ENCODE data around the gene NF2. TPM values are rescaled to one million over a fixed set of nuclear protein-coding genes. Genes with fewer than 3 reads are reported as not detected.
A peak's percentile ranks its signal among the peaks of the same experiment; 100 is the strongest.

The NF2 gene
- total and polyA plus RNA-seq, 7 donors = 12.8 to 59.7 (median 43.2) TPM

DNA sequence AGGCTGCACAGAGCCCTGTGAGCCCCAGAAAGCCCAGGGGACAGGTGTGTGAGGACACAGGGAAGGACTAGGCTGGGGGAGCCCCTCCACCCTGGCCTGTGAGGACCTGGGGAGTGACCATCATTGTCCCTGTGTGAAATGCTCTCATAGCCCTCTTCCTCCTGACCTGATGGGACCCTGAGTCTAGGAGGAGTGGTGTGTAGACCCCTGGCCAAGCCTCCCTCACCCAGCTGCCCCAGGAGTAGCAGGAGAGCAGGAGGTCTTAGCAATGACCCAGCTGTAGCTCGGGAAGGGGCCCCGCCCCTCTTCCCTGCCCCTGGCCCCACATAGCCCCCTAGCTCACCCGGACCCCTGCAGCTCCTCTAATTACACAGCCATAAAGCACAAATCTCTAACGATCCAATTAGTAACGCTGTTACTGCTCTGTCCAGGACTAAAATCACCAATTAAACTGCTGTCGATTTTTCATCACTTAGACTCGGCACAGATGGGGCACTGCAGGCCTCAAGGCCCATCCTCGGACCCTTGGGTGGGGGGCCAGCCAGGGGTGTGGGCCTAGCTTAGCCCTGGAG lies 109.8 kb downstream of the NF2 start:
- DNase-seq (no peak), ATAC-seq (no peak)
- Histone ChIP-seq H3K9me3 (no peaks in the 10 kb centered on the region), H3K4me3 (no peak overlapping the region), H3K36me3 (ENCODE audit: insufficient read depth in 1 of 2, low read depth in 1 of 2) (no peaks in the 10 kb centered on the region), H3K4me1 (peaks cover 5% of the 10 kb centered on the region), H3K27me3 (ENCODE audit: insufficient read depth in 3 of 3, low read length in 2 of 3) (peaks cover 0 to 5% (median 3%) of the 10 kb centered on the region in 3 donors), H3K27ac (no peak overlapping the region)
- WGBS, 3 donors = 49 to 59% (median 52%) methylated on average over 8 of the region's 8 CpGs
- no peak for TF ChIP-seq CTCF (IDR thresholded peaks at IDR 0.05)
- intact Hi-C loops (cut with DNase I) = no loop called here

- Histone ChIP-seq H3K4me3 (no peak overlapping the region), H3K36me3 (ENCODE audit: insufficient read depth in 1 of 2, low read depth in 1 of 2) (no peaks in the 10 kb centered on the region), H3K9me3 (no peaks in the 10 kb centered on the region), H3K4me1 (peaks cover 5% of the 10 kb centered on the region), H3K27ac (no peak overlapping the region), H3K27me3 (ENCODE audit: insufficient read depth in 3 of 3, low read length in 2 of 3) (peaks cover 0 to 15% (median 6%) of the 10 kb centered on the region in 3 donors)
- TF ChIP-seq CTCF (IDR thresholded peaks at IDR 0.05) = no peak
- DNase-seq = no peak
- WGBS, 3 donors = 44 to 50% (median 48%) methylated on average over 13 of the region's 13 CpGs
- ATAC-seq = no peak
- intact Hi-C loops (cut with DNase I) = no loop called here
Measured at GRCh38 chr22:29715240-29715639, 111.8 kb downstream of the NF2 start.

- Histone ChIP-seq H3K4me3 (no peak overlapping the region), H3K9me3 (no peaks in the 10 kb centered on the region), H3K36me3 (ENCODE audit: insufficient read depth in 1 of 2, low read depth in 1 of 2) (no peaks in the 10 kb centered on the region), H3K27me3 (ENCODE audit: insufficient read depth in 3 of 3, low read length in 2 of 3) (peaks cover 0 to 20% (median 8%) of the 10 kb centered on the region in 3 donors), H3K4me1 (peaks cover 5% of the 10 kb centered on the region), H3K27ac (no peak overlapping the region)
- 35 to 48% (median 36%) methylated on average over 5 of the region's 5 CpGs for WGBS, 3 donors
- no peak for TF ChIP-seq CTCF (IDR thresholded peaks at IDR 0.05)
- DNase-seq (no peak), ATAC-seq (no peak)
- intact Hi-C loops (cut with DNase I) = no loop called here
Measured at GRCh38 chr22:29715705-29716104, 112.3 kb downstream of the NF2 start.

DNA sequence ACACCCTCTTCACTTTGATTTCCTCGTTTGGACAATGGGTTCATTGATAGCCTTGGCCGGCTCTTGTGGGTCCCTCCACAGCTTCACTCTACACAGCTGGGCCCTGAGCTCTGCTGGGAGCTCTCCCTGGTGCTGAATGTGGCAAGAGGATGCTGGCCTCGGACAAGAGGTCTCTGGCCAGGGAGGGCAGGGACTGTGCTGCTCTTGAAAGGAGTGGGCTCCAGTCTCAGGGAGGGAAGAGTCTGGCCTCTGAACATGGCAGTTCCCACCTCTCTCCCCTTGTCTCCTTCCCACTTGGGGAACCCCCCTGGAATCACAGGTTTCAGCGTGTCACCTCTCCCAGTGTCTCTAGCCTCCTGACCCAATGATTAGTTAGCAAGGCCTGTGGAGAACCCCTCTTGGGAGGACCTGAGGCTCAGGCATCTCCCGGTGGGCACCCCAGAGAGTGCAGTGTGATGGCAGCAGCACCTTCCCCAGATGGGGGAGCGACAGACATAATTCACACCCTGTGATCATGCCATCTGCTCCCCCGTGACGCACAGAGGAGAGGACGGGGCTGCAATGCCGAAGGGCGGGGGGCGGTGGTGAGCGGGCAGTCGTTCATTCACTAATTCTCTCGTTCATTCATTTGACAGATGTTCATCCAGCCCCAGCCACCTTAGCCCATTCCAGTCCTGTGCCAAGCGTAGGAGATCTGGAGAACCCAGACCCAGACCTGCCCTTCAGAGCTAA lies 113.5 kb downstream of the NF2 start:
- Histone ChIP-seq H3K36me3 (ENCODE audit: insufficient read depth in 1 of 2, low read depth in 1 of 2) (no peaks in the 10 kb centered on the region), H3K4me3 (no peak overlapping the region), H3K27me3 (ENCODE audit: insufficient read depth in 3 of 3, low read length in 2 of 3) (peaks cover 0 to 23% (median 10%) of the 10 kb centered on the region in 3 donors), H3K27ac (no peak overlapping the region), H3K9me3 (no peaks in the 10 kb centered on the region), H3K4me1 (no peaks in the 10 kb centered on the region)
- WGBS, 3 donors = 62 to 66% (median 64%) methylated on average over 16 of the region's 16 CpGs
- DNase-seq = peak; percentile 60 to 70
- peak; percentile 66 to 74 (median 71) for ATAC-seq
- intact Hi-C loops (cut with DNase I) = no loop called here
- no peak for TF ChIP-seq CTCF (IDR thresholded peaks at IDR 0.05)

All from psoas muscle (tissue), 8 donors.